Hepatocyte (in vitro differentiated cells): ENCODE results near the gene RIC8B. TPM values are rescaled to one million over a fixed set of nuclear protein-coding genes. Genes with fewer than 3 reads are reported as not detected.

Experiments
- DNase-seq: peaks from one replicate; pipeline ENCODE4 v3.0.0-alpha.2; 2016; ENCODE audit warnings: low spot score
- H2AFZ ChIP-seq: fragments of 200-600 bp; sonication (generic); 2 replicates; pipeline ENCODE4 v1.6.0; 2016; ENCODE audit warnings: antibody characterized with exemption, mild to moderate bottlenecking
- H3K27ac ChIP-seq: fragments of 200-600 bp; sonication (generic); 2 replicates; pipeline ENCODE4 v1.5.1; 2016; ENCODE audit warnings: mild to moderate bottlenecking
- H3K27me3 ChIP-seq: fragments of 200-600 bp; sonication (generic); 2 replicates; pipeline ENCODE4 v1.6.1; 2016
- H3K36me3 ChIP-seq: fragments of 200-600 bp; sonication (generic); replicated peaks from 2 replicates; pipeline ENCODE4 v1.5.1; 2016; ENCODE audit warnings: low read depth; ENCODE audit not compliant: insufficient read depth
- H3K4me1 ChIP-seq: fragments of 200-600 bp; sonication (generic); 2 replicates; pipeline ENCODE4 v1.5.1; 2016; ENCODE audit warnings: mild to moderate bottlenecking, moderate library complexity; ENCODE audit not compliant: insufficient read depth
- H3K4me2 ChIP-seq: fragments of 200-600 bp; sonication (generic); 2 replicates; pipeline ENCODE4 v1.6.0; 2016
- H3K4me3 ChIP-seq: fragments of 200-600 bp; sonication (generic); 2 replicates; pipeline ENCODE4 v1.5.1; 2016; ENCODE audit warnings: mild to moderate bottlenecking
- H3K79me2 ChIP-seq: fragments of 200-600 bp; sonication (generic); 2 replicates; pipeline ENCODE4 v1.6.0; 2017; ENCODE audit warnings: mild to moderate bottlenecking
- H3K9me2 ChIP-seq: fragments of 200-600 bp; sonication (generic); replicated peaks from 2 replicates; pipeline ENCODE4 v1.6.0; 2017; ENCODE audit warnings: mild to moderate bottlenecking; ENCODE audit not compliant: insufficient read depth
- H3K9me3 ChIP-seq: fragments of 200-600 bp; sonication (generic); 2 replicates; pipeline ENCODE4 v1.5.1; 2016; ENCODE audit warnings: low read depth, mild to moderate bottlenecking
- H4K20me1 ChIP-seq: fragments of 200-600 bp; sonication (generic); 2 replicates; pipeline ENCODE4 v1.6.0; 2016; ENCODE audit warnings: mild to moderate bottlenecking; ENCODE audit not compliant: insufficient read depth, poor library complexity, severe bottlenecking
- EZH2 ChIP-seq: fragments of 200-600 bp; sonication (generic); IDR thresholded peaks from 2 replicates; pipeline ENCODE4 v1.6.1; 2016; ENCODE audit warnings: antibody characterized with exemption, mild to moderate bottlenecking, borderline replicate concordance
- EZH2phosphoT487 ChIP-seq: fragments of 200-600 bp; sonication (generic); IDR thresholded peaks from one replicate; pipeline ENCODE4 v1.6.1; 2018; ENCODE audit warnings: antibody characterized with exemption, mild to moderate bottlenecking, low read depth, moderate library complexity; ENCODE audit not compliant: unreplicated experiment, severe bottlenecking
- WGBS: methylation state at CpG from one replicate; pipeline ENCODE4 v1.1.6; 2016; ENCODE audit warnings: low lambda C conversion rate; ENCODE audit errors: missing lambda C conversion rate; 5-methylcytosine and 5-hydroxymethylcytosine counted together
- polyA plus RNA-seq: library from polyadenylated mRNA; unstranded; fragments of >200 nt; fragmentation: Nextera tagmentation; extraction: Ambion mirVana; gene quantifications from 2 replicates; pipeline ENCODE4 v1.2.1, GENCODE V29; 2016
- total RNA-seq: library from RNA; depleted of rRNA; stranded (reverse); fragments of >200 nt; gene quantifications from 2 replicates; pipeline ENCODE4 v1.2.3, GENCODE V29; 2014
- TF ChIP-seq, protein P1 (sequence below): fragments of 200-600 bp; sonication (generic); IDR thresholded peaks from 2 replicates; pipeline ENCODE4 v1.5.1; 2016; ENCODE audit warnings: antibody characterized with exemption, mild to moderate bottlenecking; ENCODE audit not compliant: poor library complexity

The RIC8B gene
- total and polyA plus RNA-seq, 2 experiments from 2014 or later: 5.4 to 10.6 TPM

GRCh38 chr12:106754331-106754730, 20.2 kb upstream of the RIC8B start:
- Histone ChIP-seq H3K9me3 (no peaks in the 10 kb centered on the region), H3K4me3 (no peak overlapping the region), H3K4me2 (no peak overlapping the region), H3K36me3 (no peaks in the 10 kb centered on the region), H3K27ac (no peak overlapping the region), H3K27me3 (no peaks in the 10 kb centered on the region), H3K79me2 (no peaks in the 10 kb centered on the region), H2AFZ (no peak overlapping the region), H3K9me2 (no peaks in the 10 kb centered on the region), H4K20me1 (no peaks in the 10 kb centered on the region), H3K4me1 (no peaks in the 10 kb centered on the region)
- DNase-seq: no peak
- TF ChIP-seq, protein P1, sequence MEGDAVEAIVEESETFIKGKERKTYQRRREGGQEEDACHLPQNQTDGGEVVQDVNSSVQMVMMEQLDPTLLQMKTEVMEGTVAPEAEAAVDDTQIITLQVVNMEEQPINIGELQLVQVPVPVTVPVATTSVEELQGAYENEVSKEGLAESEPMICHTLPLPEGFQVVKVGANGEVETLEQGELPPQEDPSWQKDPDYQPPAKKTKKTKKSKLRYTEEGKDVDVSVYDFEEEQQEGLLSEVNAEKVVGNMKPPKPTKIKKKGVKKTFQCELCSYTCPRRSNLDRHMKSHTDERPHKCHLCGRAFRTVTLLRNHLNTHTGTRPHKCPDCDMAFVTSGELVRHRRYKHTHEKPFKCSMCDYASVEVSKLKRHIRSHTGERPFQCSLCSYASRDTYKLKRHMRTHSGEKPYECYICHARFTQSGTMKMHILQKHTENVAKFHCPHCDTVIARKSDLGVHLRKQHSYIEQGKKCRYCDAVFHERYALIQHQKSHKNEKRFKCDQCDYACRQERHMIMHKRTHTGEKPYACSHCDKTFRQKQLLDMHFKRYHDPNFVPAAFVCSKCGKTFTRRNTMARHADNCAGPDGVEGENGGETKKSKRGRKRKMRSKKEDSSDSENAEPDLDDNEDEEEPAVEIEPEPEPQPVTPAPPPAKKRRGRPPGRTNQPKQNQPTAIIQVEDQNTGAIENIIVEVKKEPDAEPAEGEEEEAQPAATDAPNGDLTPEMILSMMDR: no peak
- TF ChIP-seq EZH2phosphoT487 (no peak), EZH2 (no peak)
- WGBS: 100% methylated on average over 1 of the region's 1 CpG

DNA sequence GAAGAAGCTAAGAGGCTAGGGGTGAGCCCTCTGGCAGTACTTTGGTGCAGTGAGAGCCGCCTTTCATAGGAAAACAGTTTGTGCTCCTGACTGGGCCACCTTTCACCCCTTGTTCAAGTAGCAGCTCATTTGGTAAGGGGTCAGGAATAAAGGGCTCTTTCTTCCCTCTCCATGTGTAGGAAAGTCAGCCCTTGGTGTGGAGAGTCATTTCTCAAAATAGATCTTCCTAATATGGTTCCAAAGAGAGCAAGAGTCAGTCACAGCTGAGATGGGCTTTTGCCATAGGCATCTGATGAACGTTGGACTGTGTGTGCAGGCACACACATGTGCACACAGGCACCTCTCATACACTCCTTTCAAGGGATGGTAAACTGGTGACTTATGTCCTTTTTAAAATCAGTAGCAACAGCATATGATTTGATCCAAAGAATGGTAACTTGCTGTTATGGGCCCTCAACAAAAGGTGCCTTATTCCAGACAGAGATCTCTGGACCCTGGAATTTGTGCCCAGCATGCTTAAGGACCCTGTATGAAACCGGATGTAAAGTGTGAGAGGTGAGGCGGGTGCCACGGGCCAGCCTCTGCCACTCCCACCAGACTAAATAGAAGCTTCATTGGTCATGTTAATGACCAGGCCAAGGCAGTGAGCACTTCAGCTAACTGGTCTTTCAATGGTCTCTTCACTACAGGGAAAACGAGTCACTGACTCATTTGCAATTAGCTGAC, 16.7 kb upstream of the RIC8B start:
- H3K27ac ChIP-seq: no peak overlapping the region
- no peak overlapping the region for H3K4me2 ChIP-seq
- H3K27me3 ChIP-seq: no peaks in the 10 kb centered on the region
- no peaks in the 10 kb centered on the region for H3K79me2 ChIP-seq
- no peaks in the 10 kb centered on the region for H3K4me1 ChIP-seq
- H4K20me1 ChIP-seq: no peaks in the 10 kb centered on the region
- H3K9me3 ChIP-seq: no peaks in the 10 kb centered on the region
- H3K36me3 ChIP-seq: no peaks in the 10 kb centered on the region
- TF ChIP-seq EZH2phosphoT487 (no peak), EZH2 (no peak)
- TF ChIP-seq, protein P1: no peak
- no peak overlapping the region for H3K4me3 ChIP-seq
- no peak overlapping the region for H2AFZ ChIP-seq
- H3K9me2 ChIP-seq: no peaks in the 10 kb centered on the region
- WGBS: 83% methylated on average over 6 of the region's 6 CpGs
- no peak for DNase-seq

DNA sequence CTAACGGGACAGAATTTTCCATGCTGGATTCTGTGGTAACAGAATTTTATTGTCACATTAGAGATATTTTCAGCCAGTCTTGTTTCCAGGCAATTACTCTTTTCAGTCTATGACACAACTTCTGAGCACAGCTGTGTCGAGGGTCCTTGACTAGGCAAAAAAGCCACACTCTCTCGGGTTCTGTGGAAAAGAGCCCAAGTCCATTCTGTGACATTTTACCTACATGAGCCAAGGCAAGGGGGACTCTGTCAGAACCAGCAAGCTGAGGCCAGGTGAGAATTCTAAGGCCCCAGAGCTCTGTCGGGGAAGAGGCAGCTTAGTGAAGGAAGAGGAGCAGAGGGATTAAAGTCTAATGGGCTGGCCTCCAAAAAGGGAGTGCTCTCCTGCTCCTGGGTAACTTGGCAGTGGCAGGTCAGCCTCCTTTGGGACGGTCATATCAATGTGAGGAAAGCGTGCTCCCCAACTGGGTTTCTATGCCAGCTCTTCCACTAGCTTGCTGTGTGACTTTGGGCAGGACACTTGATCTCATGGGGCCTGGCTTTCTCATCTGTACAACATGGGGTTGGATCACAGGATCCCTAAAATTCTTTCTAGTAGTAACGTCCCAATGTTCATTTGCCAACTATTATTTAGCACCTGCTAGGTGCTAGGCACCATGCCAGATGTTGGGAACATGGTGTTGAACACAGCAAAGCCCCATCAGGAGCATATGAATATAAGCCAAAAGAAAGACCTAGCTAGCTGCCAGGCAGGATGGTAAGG, 16.0 kb upstream of the RIC8B start:
- Histone ChIP-seq H3K27me3 (no peaks in the 10 kb centered on the region), H3K27ac (no peak overlapping the region), H2AFZ (no peak overlapping the region), H3K4me1 (no peaks in the 10 kb centered on the region), H3K9me3 (no peaks in the 10 kb centered on the region), H4K20me1 (no peaks in the 10 kb centered on the region), H3K36me3 (no peaks in the 10 kb centered on the region), H3K4me3 (no peak overlapping the region), H3K4me2 (no peak overlapping the region), H3K9me2 (no peaks in the 10 kb centered on the region), H3K79me2 (no peaks in the 10 kb centered on the region)
- TF ChIP-seq EZH2phosphoT487 (no peak), EZH2 (no peak)
- no peak for DNase-seq
- 89% methylated on average over 7 of the region's 7 CpGs for WGBS

GRCh38 chr12:106759526-106760183, 14.8 kb upstream of the RIC8B start:
- Histone ChIP-seq H2AFZ (no peak overlapping the region), H3K4me1 (no peaks in the 10 kb centered on the region), H3K9me3 (no peaks in the 10 kb centered on the region), H3K9me2 (no peaks in the 10 kb centered on the region), H3K27ac (no peak overlapping the region), H3K27me3 (no peaks in the 10 kb centered on the region), H4K20me1 (no peaks in the 10 kb centered on the region), H3K36me3 (no peaks in the 10 kb centered on the region), H3K79me2 (no peaks in the 10 kb centered on the region), H3K4me2 (no peak overlapping the region), H3K4me3 (no peak overlapping the region)
- no peak for DNase-seq
- 91% methylated on average over 7 of the region's 7 CpGs for WGBS
- TF ChIP-seq, protein P1: no peak
- TF ChIP-seq EZH2phosphoT487 (no peak), EZH2 (no peak)
